Mesothelial cell of epicardium (in vitro differentiated cells): Measurements from ENCODE around the gene KAT2B. TPM values are rescaled to one million over a fixed set of nuclear protein-coding genes. Genes with fewer than 3 reads are reported as not detected.

Source experiments
- DNase-seq, 2 experiments: peaks; one replicate each; pipeline ENCODE4 v3.0.0; 2021; ENCODE audit warnings: low spot score in 2 of 2; ENCODE audit not compliant: unreplicated experiment in 2 of 2
- H3K27ac Mint-ChIP-seq: 2 replicates; pipeline ENCODE4 v1.8.0; 2021; ENCODE audit warnings: mixed read lengths
- H3K27me3 Mint-ChIP-seq: 2 replicates; pipeline ENCODE4 v1.8.0; 2021; ENCODE audit warnings: low read depth, mixed read lengths
- H3K36me3 Mint-ChIP-seq: 2 replicates; pipeline ENCODE4 v1.8.0; 2021; ENCODE audit warnings: mixed read lengths
- H3K4me1 Mint-ChIP-seq: 2 replicates; pipeline ENCODE4 v1.8.0; 2021; ENCODE audit warnings: mixed read lengths
- H3K4me3 Mint-ChIP-seq: 2 replicates; pipeline ENCODE4 v1.8.0; 2021; ENCODE audit warnings: mild to moderate bottlenecking, moderate library complexity, mixed read lengths
- H3K9me3 Mint-ChIP-seq: 2 replicates; pipeline ENCODE4 v1.8.0; 2021; ENCODE audit warnings: mixed read lengths
- total RNA-seq: library from RNA; stranded (reverse); gene quantifications from 3 replicates; pipeline ENCODE4 v1.2.1, GENCODE V29; 2021
- TF ChIP-seq, protein P1 (sequence below): fragments of 200-600 bp; sonication (generic); IDR thresholded peaks from one replicate; pipeline ENCODE4 v1.5.0; 2021; ENCODE audit warnings: antibody characterized with exemption; ENCODE audit not compliant: unreplicated experiment

KAT2B gene
- total RNA-seq, 1 donor from 2014 or later, result 6.2 TPM

- H3K4me1 Mint-ChIP-seq, result peaks cover 3% of the 10 kb centered on the region
- TF ChIP-seq, protein P1, sequence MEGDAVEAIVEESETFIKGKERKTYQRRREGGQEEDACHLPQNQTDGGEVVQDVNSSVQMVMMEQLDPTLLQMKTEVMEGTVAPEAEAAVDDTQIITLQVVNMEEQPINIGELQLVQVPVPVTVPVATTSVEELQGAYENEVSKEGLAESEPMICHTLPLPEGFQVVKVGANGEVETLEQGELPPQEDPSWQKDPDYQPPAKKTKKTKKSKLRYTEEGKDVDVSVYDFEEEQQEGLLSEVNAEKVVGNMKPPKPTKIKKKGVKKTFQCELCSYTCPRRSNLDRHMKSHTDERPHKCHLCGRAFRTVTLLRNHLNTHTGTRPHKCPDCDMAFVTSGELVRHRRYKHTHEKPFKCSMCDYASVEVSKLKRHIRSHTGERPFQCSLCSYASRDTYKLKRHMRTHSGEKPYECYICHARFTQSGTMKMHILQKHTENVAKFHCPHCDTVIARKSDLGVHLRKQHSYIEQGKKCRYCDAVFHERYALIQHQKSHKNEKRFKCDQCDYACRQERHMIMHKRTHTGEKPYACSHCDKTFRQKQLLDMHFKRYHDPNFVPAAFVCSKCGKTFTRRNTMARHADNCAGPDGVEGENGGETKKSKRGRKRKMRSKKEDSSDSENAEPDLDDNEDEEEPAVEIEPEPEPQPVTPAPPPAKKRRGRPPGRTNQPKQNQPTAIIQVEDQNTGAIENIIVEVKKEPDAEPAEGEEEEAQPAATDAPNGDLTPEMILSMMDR, result no peak
- no peaks in the 10 kb centered on the region for H3K36me3 Mint-ChIP-seq
- H3K9me3 Mint-ChIP-seq, result no peaks in the 10 kb centered on the region
- H3K27ac Mint-ChIP-seq, result no peak overlapping the region
- no peak overlapping the region for H3K4me3 Mint-ChIP-seq
- no peak for DNase-seq
- H3K27me3 Mint-ChIP-seq, result no peaks in the 10 kb centered on the region
These were observed 11.0 kb downstream of the KAT2B start for GRCh38 chr3:20051123-20051806.

DNA sequence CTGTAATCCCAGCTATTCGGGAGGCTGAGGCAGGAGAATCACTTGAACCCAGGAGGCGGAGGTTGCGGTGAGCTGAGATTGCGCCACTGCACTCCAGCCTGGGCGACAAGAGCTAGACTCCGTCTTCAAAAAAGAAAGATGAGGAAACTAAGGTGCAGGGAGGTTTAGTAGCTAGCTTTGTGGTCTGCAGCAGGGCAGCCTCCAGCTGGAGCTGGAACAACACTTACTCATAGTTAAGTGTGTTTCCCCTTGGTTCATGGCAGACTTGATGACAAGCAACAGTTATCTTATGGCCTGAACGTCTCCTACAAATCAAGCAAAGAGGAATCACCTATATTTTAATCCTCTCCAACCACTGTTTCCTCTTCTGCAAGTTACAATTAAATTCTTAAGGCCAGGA lies 12.6 kb downstream of the KAT2B start:
- TF ChIP-seq, protein P1, result no peak
- Mint-ChIP-seq H3K27me3 (no peaks in the 10 kb centered on the region), H3K4me1 (peaks cover 5% of the 10 kb centered on the region), H3K9me3 (no peaks in the 10 kb centered on the region), H3K36me3 (no peaks in the 10 kb centered on the region), H3K4me3 (no peak overlapping the region), H3K27ac (no peak overlapping the region)
- no peak for DNase-seq

- no peak for DNase-seq
- TF ChIP-seq, protein P1, result no peak
- H3K27me3 Mint-ChIP-seq, result no peaks in the 10 kb centered on the region
- H3K27ac Mint-ChIP-seq, result no peak overlapping the region
- no peaks in the 10 kb centered on the region for H3K36me3 Mint-ChIP-seq
- peaks cover 3% of the 10 kb centered on the region for H3K4me1 Mint-ChIP-seq
- no peak overlapping the region for H3K4me3 Mint-ChIP-seq
- no peaks in the 10 kb centered on the region for H3K9me3 Mint-ChIP-seq
These were observed 14.3 kb downstream of the KAT2B start for GRCh38 chr3:20054549-20054987.

DNA sequence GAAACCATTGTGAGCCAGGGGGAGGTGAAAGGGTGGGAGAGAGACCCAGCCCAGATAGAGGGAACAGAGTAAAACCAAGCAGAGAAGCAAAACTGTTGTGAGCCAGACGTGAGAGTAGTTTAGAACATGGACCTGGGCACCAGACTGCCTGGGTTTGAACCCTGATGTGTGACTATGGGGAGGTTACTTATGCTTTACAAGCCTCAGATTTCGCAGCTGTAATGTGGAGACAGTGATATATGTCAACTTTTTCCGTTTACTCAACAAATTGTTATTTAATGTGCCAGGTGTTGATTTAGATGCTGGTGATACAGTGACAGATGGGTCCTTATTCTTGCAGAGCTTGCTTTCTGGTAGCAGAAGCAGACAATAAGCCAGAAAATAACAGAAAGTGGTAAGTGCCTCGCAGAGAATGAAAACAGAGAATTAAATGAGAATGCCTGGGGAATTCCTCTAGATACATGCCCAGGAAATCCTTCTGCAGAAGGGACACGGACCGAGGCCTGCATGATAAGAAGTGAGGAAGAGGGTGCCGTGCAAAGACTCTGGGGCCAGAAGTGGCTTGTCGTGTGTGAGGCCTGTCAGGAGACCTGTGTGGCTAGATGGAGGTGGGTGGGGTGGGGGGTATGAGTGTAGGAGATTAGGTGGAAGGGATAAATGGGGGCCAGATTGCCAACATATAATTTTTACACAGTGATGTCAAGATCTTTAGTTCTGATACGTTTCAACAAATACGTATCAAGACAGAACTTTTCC lies 15.0 kb downstream of the KAT2B start:
- H3K36me3 Mint-ChIP-seq, result no peaks in the 10 kb centered on the region
- TF ChIP-seq, protein P1, result no peak
- H3K9me3 Mint-ChIP-seq, result no peaks in the 10 kb centered on the region
- H3K4me3 Mint-ChIP-seq, result no peak overlapping the region
- H3K27me3 Mint-ChIP-seq, result no peaks in the 10 kb centered on the region
- no peak overlapping the region for H3K27ac Mint-ChIP-seq
- DNase-seq, result no peak
- H3K4me1 Mint-ChIP-seq, result peaks cover 3% of the 10 kb centered on the region

GRCh38 chr3:20055842-20056241 lies 15.6 kb downstream of the KAT2B start:
- DNase-seq, result no peak
- Mint-ChIP-seq H3K27ac (no peak overlapping the region), H3K4me3 (no peak overlapping the region), H3K27me3 (no peaks in the 10 kb centered on the region), H3K4me1 (peaks cover 3% of the 10 kb centered on the region), H3K36me3 (no peaks in the 10 kb centered on the region), H3K9me3 (no peaks in the 10 kb centered on the region)
- TF ChIP-seq, protein P1, result no peak
